Stimulated activated CD8-positive, alpha-beta memory T cell treated with anti-CD3 and anti-CD28 coated beads, Interleukin-2, amount 100 ng/mL, for 48 hours (primary cell): ENCODE results near the gene ACOT2.
"Not testable (repeated sequence)": the region's sequence is repeated elsewhere in the genome, so short reads cannot be mapped to it uniquely, and the experiment has no call there.

Experiments
- DNase-seq, 2 donors: peaks; one replicate each; pipeline ENCODE4 v3.0.0-alpha.2; 2020; ENCODE audit warnings: low read depth in 2 of 2

The ACOT2 gene

DNA sequence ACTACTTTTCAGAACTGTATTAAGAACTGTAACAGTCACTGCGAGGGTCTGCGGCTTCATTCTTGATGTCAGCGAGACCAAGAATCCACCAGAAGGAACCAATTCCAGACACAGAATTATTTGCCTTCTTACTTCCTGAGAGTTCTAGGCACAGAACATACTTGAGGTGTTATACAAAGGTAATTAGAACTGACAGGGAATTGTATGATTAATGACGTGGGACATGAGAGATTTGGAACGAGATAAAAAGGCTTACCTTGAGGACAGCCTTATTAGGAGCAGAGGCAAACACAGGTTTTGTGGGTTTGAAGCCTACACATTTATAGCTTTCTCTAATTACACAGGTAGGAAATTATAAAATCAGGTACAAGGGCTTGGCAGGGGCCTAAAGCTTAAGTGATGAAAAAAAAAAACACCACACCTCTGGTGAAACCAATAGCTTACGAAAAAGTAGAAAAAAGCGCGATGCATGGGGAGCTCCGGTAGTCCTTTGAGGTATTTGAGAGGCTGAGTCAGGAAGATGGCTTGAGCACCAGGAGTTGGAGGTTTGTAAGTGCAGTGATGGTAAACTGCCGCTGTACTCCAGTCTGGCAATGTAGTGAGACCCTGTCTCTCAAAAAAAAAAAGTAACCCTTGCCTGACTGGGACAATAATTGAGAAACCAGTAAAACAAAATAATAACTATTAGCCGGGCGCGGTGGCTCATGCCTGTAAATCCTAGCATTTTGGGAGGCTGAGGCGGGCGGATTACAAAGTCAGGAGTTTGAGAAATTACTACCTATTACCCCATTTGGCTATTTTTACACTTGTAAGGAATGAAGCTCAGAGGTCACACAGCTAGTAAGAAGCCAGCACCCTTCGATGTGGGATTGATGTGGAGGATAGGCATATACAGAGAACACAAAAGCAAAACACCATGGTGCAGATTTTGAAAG lies 795 bp upstream of the ACOT2 start:
- no peak for DNase-seq

GRCh38 chr14:73568886-73569184 lies 178 bp upstream of the ACOT2 start:
- not testable (repeated sequence) for DNase-seq

DNA sequence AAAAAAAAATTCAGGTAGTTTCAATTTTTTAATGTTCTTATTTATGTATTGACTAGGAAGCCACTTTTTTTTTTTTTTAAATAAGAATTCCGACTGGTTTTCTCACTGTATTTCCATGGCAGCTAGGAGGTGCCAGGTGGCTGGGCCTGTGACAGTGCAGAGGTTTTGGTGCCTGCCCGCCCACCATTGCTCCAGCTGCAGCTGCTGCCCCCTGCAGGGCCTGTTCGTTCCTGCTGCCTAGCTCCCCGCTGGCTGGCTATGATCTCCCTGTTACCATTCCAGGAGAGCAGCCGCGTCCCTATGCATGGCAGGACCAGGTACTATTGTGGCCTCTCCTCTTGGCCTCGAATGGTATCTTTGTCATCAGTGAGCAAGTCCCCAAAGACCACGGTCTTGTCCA lies 1.9 kb downstream of the ACOT2 start:
- DNase-seq = peak in 1 of 2 donors; percentile 65

GRCh38 chr14:73573034-73573433 lies 4.0 kb downstream of the ACOT2 start:
- not testable (repeated sequence) for DNase-seq

GRCh38 chr14:73573740-73574139 lies 4.7 kb downstream of the ACOT2 start:
- DNase-seq = not testable (repeated sequence)

DNA sequence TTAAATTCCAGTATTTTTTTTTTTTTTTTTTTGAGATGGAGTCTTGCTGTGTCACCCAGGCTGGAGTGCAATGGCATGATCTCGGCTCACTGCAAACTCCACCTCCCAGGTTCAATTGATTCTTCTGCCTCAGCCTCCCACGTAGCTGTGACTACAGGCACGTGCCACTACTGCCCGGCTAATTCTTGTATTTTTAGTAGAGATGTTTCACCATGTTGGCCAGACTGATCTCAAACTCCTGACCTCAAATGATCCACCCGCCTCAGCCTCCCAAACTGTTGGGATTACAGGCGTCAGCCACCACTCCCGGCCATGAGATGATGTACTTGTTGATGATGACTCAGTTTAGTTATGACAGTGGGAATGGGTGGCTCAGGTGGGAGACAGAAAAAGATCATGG lies 5.2 kb downstream of the ACOT2 start:
- DNase-seq = not testable (repeated sequence)

- DNase-seq = no peak
Measured at GRCh38 chr14:73576391-73576790, 7.4 kb downstream of the ACOT2 start.

DNA sequence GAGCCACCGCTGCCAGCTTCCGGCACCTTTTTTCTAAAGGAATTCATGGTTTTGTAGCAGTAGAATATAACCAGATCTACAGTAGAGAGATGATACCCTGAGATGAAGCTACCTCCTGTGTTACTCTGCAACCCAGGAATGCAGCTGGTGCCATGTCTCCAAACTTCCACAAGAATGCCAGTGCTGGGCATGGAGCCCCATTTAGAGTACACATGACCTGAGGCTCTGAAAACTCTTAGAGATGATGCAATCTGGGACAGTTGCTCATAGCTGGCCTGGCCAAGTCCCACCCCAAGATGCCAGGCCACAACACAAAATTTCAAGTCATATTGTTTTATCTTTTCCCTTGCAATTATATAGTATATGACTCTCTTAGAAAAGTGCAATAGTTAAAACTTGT lies 8.2 kb downstream of the ACOT2 start:
- DNase-seq = not testable (repeated sequence)

GRCh38 chr14:73582102-73582979 lies 13.3 kb downstream of the ACOT2 start:
- DNase-seq = not testable (repeated sequence)

- DNase-seq = no peak
Measured at GRCh38 chr14:73588695-73589094, 19.7 kb downstream of the ACOT2 start.

GRCh38 chr14:73589116-73589515 lies 20.1 kb downstream of the ACOT2 start:
- DNase-seq = no peak

- DNase-seq = not testable (repeated sequence)
Measured at GRCh38 chr14:73590673-73591004, 21.6 kb downstream of the ACOT2 start.

DNA sequence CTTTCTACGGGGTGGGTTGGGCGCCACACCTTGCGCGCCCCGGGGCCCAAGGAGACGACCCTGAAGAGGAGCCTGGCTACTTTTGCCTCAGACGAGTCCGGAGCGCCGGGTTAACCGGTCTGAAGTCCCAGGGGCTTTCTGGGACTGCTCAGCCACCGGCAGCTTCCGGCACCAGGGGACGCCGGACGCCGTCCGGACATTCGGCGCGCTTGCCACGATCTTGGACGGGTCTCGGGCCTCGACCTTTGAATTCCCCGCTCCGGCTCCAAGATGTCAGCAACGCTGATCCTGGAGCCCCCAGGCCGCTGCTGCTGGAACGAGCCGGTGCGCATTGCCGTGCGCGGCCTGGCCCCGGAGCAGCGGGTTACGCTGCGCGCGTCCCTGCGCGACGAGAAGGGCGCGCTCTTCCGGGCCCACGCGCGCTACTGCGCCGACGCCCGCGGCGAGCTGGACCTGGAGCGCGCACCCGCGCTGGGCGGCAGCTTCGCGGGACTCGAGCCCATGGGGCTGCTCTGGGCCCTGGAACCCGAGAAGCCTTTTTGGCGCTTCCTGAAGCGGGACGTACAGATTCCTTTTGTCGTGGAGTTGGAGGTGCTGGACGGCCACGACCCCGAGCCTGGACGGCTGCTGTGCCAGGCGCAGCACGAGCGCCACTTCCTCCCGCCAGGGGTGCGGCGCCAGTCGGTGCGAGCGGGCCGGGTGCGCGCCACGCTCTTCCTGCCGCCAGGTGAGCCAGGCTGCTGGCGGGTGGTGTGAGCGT lies 22.9 kb downstream of the ACOT2 start, which contains the start of gene ACOT4:
ACOT4 (plus strand) TSS at position 184 of the 760 bp plus-strand sequence; CDS start at position 271, 87 bp downstream.
- peak in 1 of 2 donors; percentile 17 for DNase-seq

DNA sequence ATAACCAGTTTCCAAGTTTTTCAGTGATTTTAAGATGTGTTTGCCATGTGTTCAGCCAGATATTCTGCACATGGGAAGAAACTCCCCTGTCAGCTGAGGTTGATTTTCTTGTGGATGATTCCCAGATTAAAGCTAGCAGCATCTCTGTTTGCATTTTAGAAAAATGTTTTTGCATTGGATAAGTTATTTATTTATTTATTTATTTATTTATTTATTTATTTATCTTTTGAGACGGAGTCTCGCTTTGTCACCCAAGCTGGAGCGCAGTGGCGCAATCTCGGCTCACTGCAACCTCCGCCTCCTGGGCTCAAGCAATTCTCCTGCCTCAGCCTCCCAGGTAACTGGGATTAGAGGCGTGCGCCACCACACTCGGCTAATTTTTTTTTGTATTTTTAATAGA lies 25.5 kb downstream of the ACOT2 start:
- DNase-seq = no peak

DNA sequence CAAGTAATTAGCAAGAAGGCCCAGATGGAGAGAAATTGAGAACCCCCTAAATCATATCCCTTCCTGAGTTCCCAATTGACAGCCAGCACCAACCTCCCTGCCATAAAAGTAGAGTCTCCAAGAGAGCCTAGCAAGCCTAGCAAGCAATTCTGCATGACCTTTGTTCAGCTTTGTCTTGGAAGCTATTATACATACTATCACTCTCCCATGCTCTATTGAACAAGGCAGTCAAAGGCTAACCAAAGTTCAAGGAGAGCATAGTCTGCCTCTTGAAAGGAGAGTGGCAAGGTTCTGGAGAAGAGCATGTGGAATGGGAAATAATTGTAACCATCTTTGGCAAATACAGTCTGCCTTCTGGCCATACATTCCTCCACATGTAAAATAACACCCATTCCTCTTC lies 30.5 kb downstream of the ACOT2 start:
- DNase-seq = no peak

GRCh38 chr14:73602994-73603393 lies 34.0 kb downstream of the ACOT2 start:
- DNase-seq = no peak

DNA sequence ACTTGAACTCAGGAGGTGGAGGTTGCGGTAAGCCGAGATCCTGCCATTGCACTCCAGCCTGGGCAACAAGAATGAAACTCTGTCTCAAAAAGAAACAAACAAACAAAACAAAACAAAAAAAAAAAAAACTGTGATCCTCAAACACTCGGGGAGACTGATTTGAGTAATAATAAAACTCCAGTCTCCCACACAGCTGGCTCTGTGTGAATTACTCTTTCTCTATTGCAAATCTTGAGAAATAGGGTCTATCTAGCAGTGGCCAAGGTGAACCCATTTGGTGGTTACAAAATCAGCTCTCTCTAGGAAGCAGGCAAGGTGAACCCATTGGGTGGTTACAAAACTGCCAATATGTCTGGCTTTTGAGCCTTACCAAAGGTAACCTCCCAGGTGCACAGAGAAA lies 37.3 kb downstream of the ACOT2 start:
- no peak for DNase-seq

DNA sequence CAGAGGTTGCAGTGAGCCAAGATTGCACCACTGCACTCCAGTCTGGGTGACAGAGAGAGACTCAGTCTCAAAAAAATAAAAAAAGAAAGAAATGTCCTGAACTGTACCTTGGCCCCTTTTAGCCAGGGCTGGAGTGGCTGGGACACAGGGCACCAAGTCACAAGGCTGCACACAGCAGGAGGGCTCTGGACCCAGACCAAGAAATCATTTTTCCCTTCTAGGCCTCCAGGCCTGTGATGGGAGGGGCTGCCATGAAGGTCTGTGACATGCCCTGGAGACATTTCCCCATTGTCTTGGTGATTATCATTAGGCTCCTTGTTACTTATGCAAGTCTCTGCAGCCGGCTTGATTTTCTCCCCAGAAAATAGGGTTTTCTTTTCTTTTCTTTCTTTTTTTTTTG lies 38.2 kb downstream of the ACOT2 start:
- DNase-seq = no peak

GRCh38 chr14:73610687-73611086 lies 41.7 kb downstream of the ACOT2 start:
- DNase-seq = no peak

- DNase-seq = peak; percentile 51 to 52
Measured at GRCh38 chr14:73612339-73613045, 43.5 kb downstream of the ACOT2 start, which contains the start of gene ACOT6. Gene ACOT6 (plus strand): TSS chr14:73612517. CDS start chr14:73612572, 55 bp downstream.

DNA sequence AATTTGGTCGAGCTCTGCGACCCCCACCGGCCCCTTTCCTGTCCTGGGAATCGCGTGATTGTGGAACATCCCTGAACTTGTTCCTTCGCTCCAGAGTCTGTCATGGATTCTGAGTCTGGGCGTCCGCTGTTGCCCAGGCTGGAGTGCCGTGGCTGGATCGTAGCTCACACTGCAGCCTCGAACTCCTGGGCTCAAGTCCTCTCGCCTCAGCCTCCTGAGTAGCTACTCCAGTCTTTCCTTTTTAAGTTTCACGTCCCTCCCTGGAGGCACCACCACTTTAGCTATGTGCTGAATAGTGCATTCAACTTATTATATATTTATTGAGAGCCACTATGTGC lies 44.0 kb downstream of the ACOT2 start:
- DNase-seq = no peak
